ENCODE data around the gene KLHL20.
"Not testable (repeated sequence)": the region's sequence is repeated elsewhere in the genome, so short reads cannot be mapped to it uniquely, and the experiment has no call there.

Gene KLHL20

GRCh38 chr1:173768206-173768605 is 53.4 kb downstream of the KLHL20 start:
- peaks cover 19% of the 10 kb centered on the region for H3K36me3 ChIP-seq
- no peak for TF ChIP-seq CTCF (IDR thresholded peaks at IDR 0.05)
- no peak overlapping the region for H3K4me3 ChIP-seq (ENCODE audit: low read depth in 1 of 2, low read length in 1 of 2)
- no peaks in the 10 kb centered on the region for H3K9me3 ChIP-seq
- H3K4me1 ChIP-seq (ENCODE audit: control insufficient read depth in 1 of 2, insufficient read depth in 1 of 2, low read depth in 1 of 2, low read length in 1 of 2): no peaks in the 10 kb centered on the region
- H3K27me3 ChIP-seq: no peaks in the 10 kb centered on the region
- H3K27ac ChIP-seq: no peak overlapping the region

- H3K27me3 ChIP-seq: no peaks in the 10 kb centered on the region
- no peaks in the 10 kb centered on the region for H3K9me3 ChIP-seq
- TF ChIP-seq CTCF (IDR thresholded peaks at IDR 0.05): no peak
- no peaks in the 10 kb centered on the region for H3K4me1 ChIP-seq (ENCODE audit: control insufficient read depth in 1 of 2, insufficient read depth in 1 of 2, low read depth in 1 of 2, low read length in 1 of 2)
- H3K27ac ChIP-seq: no peak overlapping the region
- H3K36me3 ChIP-seq: peaks cover 19% of the 10 kb centered on the region
- H3K4me3 ChIP-seq (ENCODE audit: low read depth in 1 of 2, low read length in 1 of 2): no peak overlapping the region
Observed at GRCh38 chr1:173768827-173769226, 54.0 kb downstream of the KLHL20 start.

- H3K9me3 ChIP-seq; H3K27me3 ChIP-seq; H3K4me3 ChIP-seq (ENCODE audit: low read depth in 1 of 2, low read length in 1 of 2); H3K4me1 ChIP-seq (ENCODE audit: control insufficient read depth in 1 of 2, insufficient read depth in 1 of 2, low read depth in 1 of 2, low read length in 1 of 2); H3K27ac ChIP-seq: not testable (repeated sequence)
- H3K36me3 ChIP-seq: peaks cover 32% of the 10 kb centered on the region
Observed at GRCh38 chr1:173770330-173770729, 55.5 kb downstream of the KLHL20 start.

GRCh38 chr1:173771560-173771959 is 56.8 kb downstream of the KLHL20 start:
- Histone ChIP-seq H3K36me3 (peaks cover 34% of the 10 kb centered on the region), H3K27me3 (no peaks in the 10 kb centered on the region), H3K4me3 (ENCODE audit: low read depth in 1 of 2, low read length in 1 of 2) (no peak overlapping the region), H3K27ac (no peak overlapping the region), H3K9me3 (no peaks in the 10 kb centered on the region), H3K4me1 (ENCODE audit: control insufficient read depth in 1 of 2, insufficient read depth in 1 of 2, low read depth in 1 of 2, low read length in 1 of 2) (no peaks in the 10 kb centered on the region)
- no peak for TF ChIP-seq CTCF (IDR thresholded peaks at IDR 0.05)

- H3K36me3 ChIP-seq: peaks cover 36% of the 10 kb centered on the region
- H3K9me3 ChIP-seq: no peaks in the 10 kb centered on the region
- no peak overlapping the region for H3K27ac ChIP-seq
- no peaks in the 10 kb centered on the region for H3K27me3 ChIP-seq
- no peaks in the 10 kb centered on the region for H3K4me1 ChIP-seq (ENCODE audit: control insufficient read depth in 1 of 2, insufficient read depth in 1 of 2, low read depth in 1 of 2, low read length in 1 of 2)
- no peak for TF ChIP-seq CTCF (IDR thresholded peaks at IDR 0.05)
- no peak overlapping the region for H3K4me3 ChIP-seq (ENCODE audit: low read depth in 1 of 2, low read length in 1 of 2)
Observed at GRCh38 chr1:173775578-173776226, 60.9 kb downstream of the KLHL20 start.

- Histone ChIP-seq H3K4me3 (ENCODE audit: low read depth in 1 of 2, low read length in 1 of 2) (no peak overlapping the region), H3K27ac (no peak overlapping the region), H3K36me3 (peaks cover 69% of the 10 kb centered on the region), H3K9me3 (no peaks in the 10 kb centered on the region), H3K27me3 (no peaks in the 10 kb centered on the region), H3K4me1 (ENCODE audit: control insufficient read depth in 1 of 2, insufficient read depth in 1 of 2, low read depth in 1 of 2, low read length in 1 of 2) (no peaks in the 10 kb centered on the region)
- no peak for TF ChIP-seq CTCF (IDR thresholded peaks at IDR 0.05)
Observed at GRCh38 chr1:173779936-173780335, 65.2 kb downstream of the KLHL20 start.
